PC-9 (cell line): Measurements from ENCODE around the gene DAPK1.

Source experiments
- EZH2 ChIP-seq: fragments of 200-600 bp; sonication (generic); IDR thresholded peaks from 2 replicates; pipeline ENCODE4 v1.8.0; 2017; ENCODE audit warnings: antibody characterized with exemption, low read depth
- TF ChIP-seq, protein P1 (sequence below): fragments of 200-600 bp; sonication (generic); conservative IDR thresholded peaks from 2 replicates; pipeline ENCODE4 v1.6.1; 2017; ENCODE audit warnings: mixed run types, antibody characterized with exemption, mild to moderate bottlenecking, moderate library complexity

DNA sequence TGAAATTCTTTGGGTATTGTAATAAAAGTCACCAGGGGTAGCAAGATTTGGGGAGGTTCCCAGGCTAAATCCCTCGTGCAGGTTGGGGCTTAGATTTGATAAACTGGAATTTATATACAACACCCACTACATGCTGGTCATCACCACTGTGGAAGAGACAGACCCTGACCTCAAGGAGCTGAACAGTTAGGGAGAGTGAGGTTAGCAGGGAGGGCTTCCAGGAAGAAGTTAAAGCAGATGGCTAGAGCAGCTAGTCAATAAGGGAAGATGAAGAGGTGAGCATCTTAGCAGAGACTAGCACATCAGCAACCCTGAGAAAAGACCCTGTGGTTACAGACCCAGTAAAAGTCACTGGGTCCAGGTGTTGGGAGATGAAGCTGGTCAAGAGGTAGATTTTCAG lies 234.7 kb downstream of the DAPK1 start:
- TF ChIP-seq, protein P1, sequence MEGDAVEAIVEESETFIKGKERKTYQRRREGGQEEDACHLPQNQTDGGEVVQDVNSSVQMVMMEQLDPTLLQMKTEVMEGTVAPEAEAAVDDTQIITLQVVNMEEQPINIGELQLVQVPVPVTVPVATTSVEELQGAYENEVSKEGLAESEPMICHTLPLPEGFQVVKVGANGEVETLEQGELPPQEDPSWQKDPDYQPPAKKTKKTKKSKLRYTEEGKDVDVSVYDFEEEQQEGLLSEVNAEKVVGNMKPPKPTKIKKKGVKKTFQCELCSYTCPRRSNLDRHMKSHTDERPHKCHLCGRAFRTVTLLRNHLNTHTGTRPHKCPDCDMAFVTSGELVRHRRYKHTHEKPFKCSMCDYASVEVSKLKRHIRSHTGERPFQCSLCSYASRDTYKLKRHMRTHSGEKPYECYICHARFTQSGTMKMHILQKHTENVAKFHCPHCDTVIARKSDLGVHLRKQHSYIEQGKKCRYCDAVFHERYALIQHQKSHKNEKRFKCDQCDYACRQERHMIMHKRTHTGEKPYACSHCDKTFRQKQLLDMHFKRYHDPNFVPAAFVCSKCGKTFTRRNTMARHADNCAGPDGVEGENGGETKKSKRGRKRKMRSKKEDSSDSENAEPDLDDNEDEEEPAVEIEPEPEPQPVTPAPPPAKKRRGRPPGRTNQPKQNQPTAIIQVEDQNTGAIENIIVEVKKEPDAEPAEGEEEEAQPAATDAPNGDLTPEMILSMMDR, result no peak
- no peak for TF ChIP-seq EZH2
